H1 (cell line): Measurements from ENCODE around the gene NIPAL4. TPM values are rescaled to one million over a fixed set of nuclear protein-coding genes. Genes with fewer than 3 reads are reported as not detected.
A peak's percentile ranks its signal among the peaks of the same experiment; 100 is the strongest.

Experiments used
- CTCF ChIA-PET: fragments of 300-600 bp; sonication (Branson Sonifier 250); formaldehyde crosslinking; loops from one replicate; lab custom pipeline; 2021; ENCODE audit not compliant: partially characterized antibody; lab: Charles Lee
- POLR2A ChIA-PET: fragments of 300-600 bp; sonication (Branson Sonifier 250); formaldehyde crosslinking; loops from one replicate; lab custom pipeline; 2021; ENCODE audit warnings: inconsistent platforms; ENCODE audit not compliant: partially characterized antibody; lab: Charles Lee
- DNase-seq, 2 experiments: peaks; one replicate each; pipeline versions ENCODE4 v3.0.0 to v3.0.0-alpha.2; 2010 to 2022; ENCODE audit warnings: low spot score in 2 of 2, low read depth in 1 of 2, mixed read lengths in 1 of 2
- FAIRE-seq: peaks from 2 replicates; lab custom pipeline; 2011; peaks lifted over from hg19 to GRCh38; lab: Jason Lieb, UNC
- H2AFZ ChIP-seq: 2 replicates; pipeline ENCODE4 v1.8.1; 2012; ENCODE audit warnings: low read length, inconsistent platforms
- H2AK5ac ChIP-seq: 2 replicates; pipeline ENCODE4 v1.6.1; 2013; ENCODE audit warnings: low read depth, low read length
- H2BK120ac ChIP-seq: replicated peaks from 2 replicates; pipeline ENCODE3; 2013; ENCODE audit warnings: low read depth, low read length, inconsistent platforms
- H2BK12ac ChIP-seq: 2 replicates; pipeline ENCODE4 v1.6.1; 2013; ENCODE audit warnings: low read depth, low read length
- H2BK15ac ChIP-seq: 2 replicates; pipeline ENCODE4 v1.6.1; 2013; ENCODE audit warnings: low read length
- H2BK20ac ChIP-seq: 2 replicates; pipeline ENCODE4 v1.6.1; 2013; ENCODE audit warnings: low read length
- H2BK5ac ChIP-seq: 2 replicates; pipeline ENCODE4 v1.6.1; 2013; ENCODE audit warnings: low read depth, low read length
- H3K14ac ChIP-seq: 2 replicates; pipeline ENCODE4 v1.6.1; 2013; ENCODE audit warnings: inconsistent platforms; ENCODE audit not compliant: insufficient read length
- H3K18ac ChIP-seq: 2 replicates; pipeline ENCODE4 v1.6.1; 2013; ENCODE audit warnings: low read length; ENCODE audit errors: extremely low read depth
- H3K23ac ChIP-seq: 2 replicates; pipeline ENCODE4 v1.6.1; 2013; ENCODE audit warnings: inconsistent platforms; ENCODE audit not compliant: insufficient read length
- H3K23me2 ChIP-seq: 2 replicates; pipeline ENCODE4 v1.6.1; 2013; ENCODE audit warnings: low read depth, low read length
- H3K27ac ChIP-seq: 2 replicates; pipeline ENCODE4 v1.6.1; 2011; ENCODE audit warnings: low read depth, low read length, inconsistent platforms
- H3K27me3 ChIP-seq, 4 experiments: replicated peaks in 1 of 4; 1 replicate in 1 of 4; 2 replicates in 3 of 4; pipeline versions ENCODE4 v1.6.1 to v1.8.1; 2011 to 2013; ENCODE audit warnings: low read length in 3 of 4, mild to moderate bottlenecking in 3 of 4, inconsistent platforms in 2 of 4, mixed read lengths in 2 of 4, moderate library complexity in 1 of 4; ENCODE audit not compliant: control insufficient read depth in 3 of 4, insufficient read depth in 3 of 4; ENCODE audit errors: extremely low read depth in 1 of 4
- H3K36me3 ChIP-seq, 4 experiments: 2 replicates each; pipeline versions ENCODE4 v1.6.1 to v1.8.1; 2011 to 2013; ENCODE audit warnings: mild to moderate bottlenecking in 4 of 4, low read length in 3 of 4, moderate library complexity in 2 of 4, control low read depth in 1 of 4, inconsistent platforms in 1 of 4; ENCODE audit not compliant: insufficient read depth in 4 of 4, control insufficient read depth in 2 of 4
- H3K4ac ChIP-seq: replicated peaks from 2 replicates; pipeline ENCODE3; 2013; ENCODE audit warnings: low read length, low read depth, mixed read lengths, inconsistent platforms; ENCODE audit not compliant: insufficient read length
- H3K4me1 ChIP-seq, 4 experiments: replicated peaks in 1 of 4; 1 replicate in 1 of 4; 2 replicates in 3 of 4; pipeline versions ENCODE4 v1.6.1 to v1.8.1; 2011 to 2013; ENCODE audit warnings: low read length in 3 of 4, inconsistent platforms in 2 of 4, mixed read lengths in 1 of 4; ENCODE audit not compliant: insufficient read depth in 4 of 4, control insufficient read depth in 3 of 4
- H3K4me2 ChIP-seq, 2 experiments: 2 replicates each; pipeline versions ENCODE4 v1.6.1 to v1.8.1; 2011 to 2013; ENCODE audit warnings: low read depth in 2 of 2, low read length in 2 of 2, control low read depth in 1 of 2, inconsistent platforms in 1 of 2, mild to moderate bottlenecking in 1 of 2; ENCODE audit not compliant: insufficient read depth in 1 of 2
- H3K4me3 ChIP-seq, 4 experiments: fragments of 200-600, 300-600 bp in 1 of 4; sonication (generic), shearing (Covaris generic), sonication (Bioruptor Twin) in 1 of 4; 2 replicates each; pipeline versions ENCODE4 v1.5.1 to v1.8.1; 2011 to 2016; ENCODE audit warnings: low read length in 4 of 4, low read depth in 3 of 4, control low read depth in 2 of 4, inconsistent platforms in 2 of 4, mild to moderate bottlenecking in 2 of 4, mixed read lengths in 1 of 4, moderate library complexity in 1 of 4; ENCODE audit not compliant: insufficient read depth in 2 of 4; ENCODE audit errors: extremely low read depth in 1 of 4
- H3K56ac ChIP-seq: replicated peaks from 2 replicates; pipeline ENCODE3; 2013; ENCODE audit warnings: low read depth, mild to moderate bottlenecking, mixed read lengths, low read length, inconsistent platforms; ENCODE audit not compliant: insufficient read length
- H3K79me1 ChIP-seq: 2 replicates; pipeline ENCODE4 v1.6.1; 2013; ENCODE audit warnings: low read depth, low read length, control low read depth
- H3K79me2 ChIP-seq, 2 experiments: 2 replicates each; pipeline versions ENCODE4 v1.6.1 to v1.8.1; 2012 to 2013; ENCODE audit warnings: low read length in 2 of 2, mild to moderate bottlenecking in 2 of 2, inconsistent platforms in 1 of 2; ENCODE audit not compliant: insufficient read depth in 2 of 2, control insufficient read depth in 1 of 2
- H3K9ac ChIP-seq, 4 experiments: replicated peaks in 1 of 4; 1 replicate in 1 of 4; 2 replicates in 3 of 4; pipeline versions ENCODE4 v1.6.1 to v1.8.1; 2011 to 2013; ENCODE audit warnings: low read depth in 3 of 4, low read length in 3 of 4, control low read depth in 2 of 4, mild to moderate bottlenecking in 2 of 4, moderate library complexity in 2 of 4, inconsistent platforms in 1 of 4; ENCODE audit errors: extremely low read depth in 1 of 4
- H3K9me3 ChIP-seq, 2 experiments: 2 replicates each; pipeline versions ENCODE4 v1.6.1 to v1.8.1; 2012 to 2013; ENCODE audit warnings: mild to moderate bottlenecking in 2 of 2, moderate library complexity in 2 of 2, control low read depth in 1 of 2, inconsistent platforms in 1 of 2, low read depth in 1 of 2, low read length in 1 of 2, mixed read lengths in 1 of 2; ENCODE audit not compliant: insufficient read depth in 2 of 2
- H4K20me1 ChIP-seq, 2 experiments: replicated peaks in 1 of 2; 2 replicates each; pipeline versions ENCODE3 to v1.8.1; 2011 to 2013; ENCODE audit warnings: inconsistent platforms in 2 of 2, low read length in 2 of 2, mild to moderate bottlenecking in 1 of 2; ENCODE audit not compliant: insufficient read depth in 2 of 2, control insufficient read depth in 1 of 2
- H4K5ac ChIP-seq: 2 replicates; pipeline ENCODE4 v1.6.1; 2013; ENCODE audit warnings: low read length, low read depth, mixed read lengths, inconsistent platforms; ENCODE audit not compliant: insufficient read length
- H4K8ac ChIP-seq: 2 replicates; pipeline ENCODE4 v1.8.0; 2013; ENCODE audit warnings: mild to moderate bottlenecking, moderate library complexity, low read length, inconsistent platforms; ENCODE audit not compliant: insufficient read depth; ENCODE audit errors: extremely low read depth
- H4K91ac ChIP-seq: replicated peaks from 2 replicates; pipeline ENCODE3; 2013; ENCODE audit warnings: low read length, mixed read lengths, inconsistent platforms; ENCODE audit not compliant: insufficient read length
- BCL11A ChIP-seq, 2 experiments: IDR thresholded peaks; one replicate each; pipeline ENCODE4 v1.6.1; 2011; ENCODE audit warnings: low read depth in 2 of 2, low read length in 2 of 2, mild to moderate bottlenecking in 2 of 2
- EP300 ChIP-seq, 2 experiments: IDR thresholded peaks; 1 replicate in 1 of 2; 2 replicates in 1 of 2; pipeline ENCODE4 v1.6.1; 2011 to 2012; ENCODE audit warnings: low read depth in 2 of 2, low read length in 2 of 2, mild to moderate bottlenecking in 2 of 2, borderline replicate concordance in 1 of 2, inconsistent platforms in 1 of 2, moderate library complexity in 1 of 2
- RBBP5 ChIP-seq: IDR thresholded peaks from 2 replicates; pipeline ENCODE4 v1.7.1; 2012; ENCODE audit warnings: low read depth, mild to moderate bottlenecking, inconsistent platforms, low read length, moderate library complexity, borderline replicate concordance
- TAF7 ChIP-seq: optimal IDR thresholded peaks from 2 replicates; pipeline ENCODE3; 2011; ENCODE audit warnings: low read depth, mild to moderate bottlenecking, inconsistent platforms, low read length, moderate library complexity, borderline replicate concordance
- WGBS, 2 experiments: shearing (Covaris generic) in 1 of 2; methylation state at CpG; one replicate each; pipeline versions ENCODE4 v1.1.6 to v1.1.7; 2013 to 2015; ENCODE audit warnings: low lambda C conversion rate in 2 of 2, mixed read lengths in 2 of 2, inconsistent platforms in 1 of 2, low coverage in 1 of 2, missing lambda C conversion rate in 1 of 2; ENCODE audit not compliant: insufficient replicate concordance in 2 of 2, insufficient coverage in 1 of 2, insufficient read length in 1 of 2; ENCODE audit errors: extremely low coverage in 1 of 2, missing lambda C conversion rate in 1 of 2; 5-methylcytosine and 5-hydroxymethylcytosine counted together
- polyA plus RNA-seq, 7 experiments: library from polyadenylated mRNA; depleted of rRNA in 3 of 7; stranded (reverse) in 5 of 7; unstranded in 2 of 7; fragments of >200 nt in 5 of 7; fragments of 200-250 nt in 2 of 7; gene quantifications; 1 replicate in 5 of 7; 2 replicates in 1 of 7; 4 replicates in 1 of 7; pipeline versions ENCODE4 v1.2.1 to v1.2.3, GENCODE V29; 2011 to 2013; ENCODE audit warnings: missing spikeins in 2 of 7, mixed read lengths in 2 of 7
- total RNA-seq: library from RNA; stranded (reverse); fragmentation: NEBNext Ultra II Directional; extraction: Animal tissue kit (Norgen Biotek cat#: 25700); gene quantifications from 2 replicates; pipeline ENCODE4 v1.2.1, GENCODE V29; 2021

NIPAL4 gene
- total and polyA plus RNA-seq, 2 of the 8 experiments (the other 6 are each of a cell fraction or from before 2014, with no cell fraction given) = 0.09 to 0.20 TPM

DNA sequence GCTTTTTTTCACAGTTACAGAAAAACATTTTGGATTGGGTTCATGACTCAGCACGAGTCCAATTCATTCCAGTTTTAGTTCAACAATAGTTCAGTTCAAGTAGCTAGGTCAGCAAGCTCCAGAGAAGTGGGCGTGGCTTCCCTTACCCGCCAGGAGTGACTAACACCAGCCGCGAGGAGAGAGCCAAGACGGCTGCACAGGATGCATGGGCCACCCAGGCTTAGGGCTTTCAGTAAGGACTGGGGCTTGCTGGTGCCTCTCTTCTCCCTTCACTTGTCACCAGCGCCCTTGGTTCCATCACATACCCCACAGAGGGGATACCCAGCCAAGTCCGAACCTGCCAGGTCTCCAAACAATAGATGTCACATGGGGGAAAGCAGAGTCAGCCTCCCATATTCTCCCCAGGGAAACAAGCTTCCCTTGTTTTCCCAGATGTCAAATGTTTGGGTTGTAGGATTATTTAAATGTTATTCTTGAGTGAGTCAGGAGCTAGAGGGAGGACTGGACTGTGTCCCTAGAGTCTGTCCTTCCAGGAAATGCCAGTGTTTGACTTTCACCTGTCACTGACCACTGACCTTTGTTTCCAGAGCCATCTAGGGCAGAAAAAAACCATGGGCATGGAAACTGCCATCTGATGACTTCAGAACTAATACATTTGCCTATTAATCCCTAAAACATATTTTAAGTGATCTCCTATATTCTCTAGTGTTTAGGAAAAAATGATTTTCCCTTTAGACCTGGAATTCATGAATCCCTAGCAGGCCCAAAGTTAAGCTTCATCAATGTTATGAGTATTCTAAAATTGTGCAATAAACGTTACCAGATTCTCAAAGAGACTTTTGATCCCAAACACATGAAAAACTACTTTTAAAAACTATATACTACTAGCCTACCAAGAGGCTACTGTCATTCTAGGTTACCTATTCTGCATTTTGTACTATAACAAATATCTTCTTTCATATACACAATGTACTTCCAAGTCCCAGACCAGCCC lies 51.9 kb downstream of the NIPAL4 start:
- FAIRE-seq (no peak), DNase-seq (no peak)
- H4K5ac ChIP-seq = no peak overlapping the region
- H3K23me2 ChIP-seq = no peaks in the 10 kb centered on the region
- H3K27ac ChIP-seq = no peak overlapping the region
- no peak overlapping the region for H2BK12ac ChIP-seq
- no peak overlapping the region for H2BK5ac ChIP-seq
- no peak overlapping the region for H4K8ac ChIP-seq
- H3K27me3 ChIP-seq = no peaks in the 10 kb centered on the region
- no peaks in the 10 kb centered on the region for H3K9me3 ChIP-seq
- H3K9ac ChIP-seq = no peak overlapping the region
- no peaks in the 10 kb centered on the region; a peak in 2 of 8 replicates for H3K36me3 ChIP-seq
- no peak overlapping the region for H2BK20ac ChIP-seq
- H4K91ac ChIP-seq = no peak overlapping the region
- H2AK5ac ChIP-seq = no peak overlapping the region
- no peak overlapping the region for H3K18ac ChIP-seq
- H2BK120ac ChIP-seq = no peak overlapping the region
- WGBS, 2 experiments = 78% methylated on average over 9 of the region's 9 CpGs; no CpG with 5 or more reads in 1 of the 2 experiments
- no peak overlapping the region for H3K14ac ChIP-seq
- POLR2A ChIA-PET = interaction anchor here (0.6 kb wide), 1 partner anchor 96 kb away, joined by 3 read pairs; no protein-coding TSS in a partner anchor
- no peak overlapping the region for H2BK15ac ChIP-seq
- H3K56ac ChIP-seq = no peak overlapping the region
- no peaks in the 10 kb centered on the region for H3K79me2 ChIP-seq
- no peaks in the 10 kb centered on the region for H3K79me1 ChIP-seq
- TF ChIP-seq TAF7 = no peak
- TF ChIP-seq EP300 (IDR thresholded peaks at IDR 0.05; ENCODE audit: borderline replicate concordance in 1 of 2, low read depth in 2 of 2, low read length in 2 of 2) = peak in 1 of 2 experiments; percentile 13; a peak in 1 of 3 replicates
- no peak for TF ChIP-seq BCL11A (IDR thresholded peaks at IDR 0.05; ENCODE audit: low read depth in 2 of 2, low read length in 2 of 2)
- no peak for TF ChIP-seq RBBP5
- TF ChIP-seq, all 59 proteins: peak for 1
- CTCF ChIA-PET = interaction anchor here (0.9 to 1.0 kb wide), 2 partner anchors 10 to 171 kb away, joined by 3 to 4 read pairs; no protein-coding TSS in a partner anchor
- Histone ChIP-seq H3K4me1 (no peaks in the 10 kb centered on the region; a peak in 1 of 7 replicates), H3K4ac (no peak overlapping the region), H3K4me2 (no peak overlapping the region), H4K20me1 (no peaks in the 10 kb centered on the region), H3K23ac (no peak overlapping the region), H2AFZ (no peak overlapping the region), H3K4me3 (no peak overlapping the region)
